ENCODE data around the gene RSRC1.

DNA sequence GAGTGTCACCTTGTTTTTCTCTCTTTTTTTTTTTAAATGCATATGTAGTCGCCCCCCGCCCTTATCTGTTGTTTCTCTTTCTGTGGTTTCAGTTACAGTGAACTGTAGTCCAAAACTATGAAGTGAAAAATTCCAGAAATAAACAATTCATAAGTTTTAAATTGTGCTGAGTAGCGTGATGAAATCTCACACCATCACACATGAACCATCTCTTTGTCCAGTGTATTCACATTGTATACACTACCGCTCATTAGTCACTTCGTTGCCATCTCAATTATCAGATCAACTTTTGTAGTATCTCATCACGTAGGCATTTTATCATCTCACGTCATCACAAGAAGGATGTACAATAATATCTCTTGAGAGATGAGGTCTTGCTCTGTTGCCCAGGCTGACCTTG, 398.6 kb downstream of the RSRC1 start:
- no peak for TF ChIP-seq POLR2A (IDR thresholded peaks at IDR 0.05)
- TF ChIP-seq, protein P1, sequence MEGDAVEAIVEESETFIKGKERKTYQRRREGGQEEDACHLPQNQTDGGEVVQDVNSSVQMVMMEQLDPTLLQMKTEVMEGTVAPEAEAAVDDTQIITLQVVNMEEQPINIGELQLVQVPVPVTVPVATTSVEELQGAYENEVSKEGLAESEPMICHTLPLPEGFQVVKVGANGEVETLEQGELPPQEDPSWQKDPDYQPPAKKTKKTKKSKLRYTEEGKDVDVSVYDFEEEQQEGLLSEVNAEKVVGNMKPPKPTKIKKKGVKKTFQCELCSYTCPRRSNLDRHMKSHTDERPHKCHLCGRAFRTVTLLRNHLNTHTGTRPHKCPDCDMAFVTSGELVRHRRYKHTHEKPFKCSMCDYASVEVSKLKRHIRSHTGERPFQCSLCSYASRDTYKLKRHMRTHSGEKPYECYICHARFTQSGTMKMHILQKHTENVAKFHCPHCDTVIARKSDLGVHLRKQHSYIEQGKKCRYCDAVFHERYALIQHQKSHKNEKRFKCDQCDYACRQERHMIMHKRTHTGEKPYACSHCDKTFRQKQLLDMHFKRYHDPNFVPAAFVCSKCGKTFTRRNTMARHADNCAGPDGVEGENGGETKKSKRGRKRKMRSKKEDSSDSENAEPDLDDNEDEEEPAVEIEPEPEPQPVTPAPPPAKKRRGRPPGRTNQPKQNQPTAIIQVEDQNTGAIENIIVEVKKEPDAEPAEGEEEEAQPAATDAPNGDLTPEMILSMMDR (IDR thresholded peaks at IDR 0.05 in 4 of 5, conservative IDR thresholded peaks at IDR 0.05 in 1 of 5) = no peak

All from gastrocnemius medialis (tissue), 4 donors.